HuH-7 (cell line): ENCODE measurements around the gene OTUB2.

Experiments
- DNase-seq: peaks from one replicate; pipeline ENCODE4 v3.0.0; 2011; ENCODE audit warnings: low spot score

OTUB2 gene

DNA sequence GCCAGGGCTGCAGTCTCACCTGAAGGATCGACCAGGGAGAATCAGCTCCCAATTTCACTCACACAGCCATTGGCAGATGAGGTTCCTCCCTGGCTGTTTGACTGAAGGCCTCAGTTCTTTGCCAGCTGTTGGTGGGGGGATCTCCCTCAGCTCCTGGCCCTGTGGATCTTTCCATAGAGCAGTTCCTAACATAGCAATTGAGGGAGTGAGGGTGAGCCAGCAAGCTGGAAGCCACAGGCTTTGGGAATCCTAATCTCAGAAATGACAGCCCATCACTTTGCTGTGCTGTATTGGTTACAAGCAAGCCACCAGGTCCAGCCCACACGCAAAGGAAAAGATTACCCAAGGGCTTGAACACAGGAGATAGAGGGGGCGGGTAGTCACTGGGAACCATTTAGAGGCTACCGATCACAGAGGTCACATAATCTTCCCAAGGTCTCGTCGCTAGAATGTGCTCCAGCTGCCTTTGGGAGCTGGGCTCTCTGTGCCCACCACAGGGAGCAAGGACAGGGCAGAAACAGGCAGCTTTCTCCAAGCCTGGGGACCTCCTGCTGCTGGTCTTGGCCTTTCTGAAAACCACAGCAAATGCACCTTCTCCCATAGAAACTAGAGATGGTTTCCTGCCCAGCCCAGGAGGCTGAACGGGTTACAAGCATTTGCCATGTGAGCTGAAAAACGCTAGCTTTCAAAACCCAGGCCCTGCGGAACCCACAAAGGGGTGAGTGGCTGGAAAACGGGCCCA lies 4.6 kb upstream of the OTUB2 start:
- DNase-seq, result no peak

- peak; percentile 36 for DNase-seq
Observed at GRCh38 chr14:94022532-94023411, 3.4 kb upstream of the OTUB2 start.

DNA sequence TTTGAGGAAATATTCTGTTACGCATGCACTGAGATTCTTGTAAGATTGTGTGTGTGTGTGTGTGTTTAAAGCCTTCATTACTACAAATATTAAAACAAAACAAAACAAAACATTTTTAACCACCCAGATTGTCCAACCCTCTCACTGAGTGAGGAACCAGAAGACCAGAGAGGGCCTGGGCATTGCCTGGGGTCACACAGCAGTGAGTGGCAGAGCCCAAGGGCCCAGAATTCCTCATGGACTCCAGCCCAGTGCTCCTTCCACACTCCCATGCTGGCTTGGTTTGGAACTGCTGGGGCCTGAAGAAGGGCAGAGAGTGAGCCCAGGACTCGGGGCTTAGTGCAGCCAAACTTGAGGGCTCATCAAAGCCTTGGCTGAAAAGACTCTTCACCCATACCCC lies 1.6 kb upstream of the OTUB2 start:
- DNase-seq, result no peak

DNA sequence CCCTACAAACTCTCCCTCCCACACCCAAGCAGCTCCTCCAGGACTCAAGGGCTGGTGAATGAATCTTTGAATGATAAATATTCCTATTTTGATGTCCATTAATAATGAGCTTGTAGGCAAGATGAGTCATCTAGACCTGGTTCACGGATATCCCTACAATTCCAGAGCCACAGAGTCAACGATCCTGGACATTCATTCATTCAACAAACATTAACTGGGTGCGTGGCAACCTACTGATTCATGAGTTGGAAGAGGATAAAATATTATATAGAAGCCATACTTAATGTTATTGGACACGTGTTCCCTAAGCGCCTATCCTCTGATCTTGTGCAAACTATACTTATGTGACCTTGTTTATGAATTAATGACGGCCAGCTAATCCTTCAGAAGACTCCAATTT lies 420 bp upstream of the OTUB2 start:
- DNase-seq, result no peak

GRCh38 chr14:94026889-94027469 lies 839 bp downstream of the OTUB2 start:
- DNase-seq, result no peak

DNA sequence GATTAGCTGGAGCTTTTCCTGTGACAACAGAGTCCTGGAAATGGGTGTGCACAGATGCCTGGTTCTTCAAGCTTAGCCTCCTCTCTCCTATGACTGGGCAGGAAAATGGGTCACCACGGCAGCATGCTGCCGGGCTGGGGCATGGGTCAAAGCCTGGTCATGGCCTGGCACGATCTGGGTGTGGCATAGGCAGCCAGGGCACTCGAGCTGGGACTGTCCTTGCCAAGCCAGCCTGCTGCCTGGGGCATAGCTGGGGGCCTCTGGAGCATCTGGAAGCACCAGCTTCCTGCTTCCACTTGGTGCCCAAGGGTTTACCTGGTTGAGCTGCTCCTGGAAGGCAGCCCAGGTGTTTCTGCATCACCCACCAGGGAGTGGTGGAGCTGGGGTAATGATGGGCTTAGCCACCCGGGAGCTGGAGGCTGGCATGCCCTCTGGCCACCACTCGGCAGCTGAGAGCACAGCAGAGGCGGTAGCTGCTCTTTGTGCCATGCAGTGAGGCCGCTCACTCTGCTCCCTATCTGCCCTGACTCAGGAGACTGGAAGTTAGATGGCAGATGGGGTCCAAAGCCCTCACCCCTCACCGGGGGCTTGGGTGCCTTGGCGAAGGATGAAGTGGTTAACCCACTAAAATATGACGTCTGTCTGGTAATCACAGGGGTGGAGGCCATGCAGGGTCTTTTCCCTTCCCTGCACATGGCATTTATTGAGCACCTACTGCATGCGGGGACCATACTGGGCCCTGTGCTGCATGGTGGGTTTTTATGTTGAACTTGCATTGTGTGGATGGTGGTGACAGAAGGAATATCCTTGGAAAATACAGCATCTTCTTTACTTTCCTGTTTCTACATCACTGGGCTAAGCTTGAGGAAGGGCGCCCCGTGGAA lies 1.7 kb downstream of the OTUB2 start:
- DNase-seq, result no peak

- DNase-seq, result no peak
Observed at GRCh38 chr14:94028450-94028826, 2.3 kb downstream of the OTUB2 start.

DNA sequence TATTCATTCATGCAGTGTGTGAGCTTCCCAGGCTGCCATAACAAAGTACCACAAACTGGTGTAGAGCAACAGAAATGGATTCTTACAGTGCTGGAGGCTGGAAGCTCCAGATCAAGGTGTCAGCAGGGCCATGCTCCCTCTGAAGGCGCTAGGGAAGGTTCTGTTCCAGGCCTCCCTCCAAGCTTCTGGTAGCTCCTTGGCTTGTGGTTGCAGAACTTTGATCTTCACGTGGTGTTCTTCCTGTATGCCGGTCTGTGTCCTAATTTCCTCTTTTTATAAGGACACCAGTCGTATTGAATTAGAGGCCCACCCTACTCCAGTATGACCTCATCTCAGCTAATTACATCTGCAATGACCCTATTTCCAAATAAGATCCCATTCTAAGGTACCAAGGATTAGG lies 3.1 kb downstream of the OTUB2 start:
- no peak for DNase-seq

DNA sequence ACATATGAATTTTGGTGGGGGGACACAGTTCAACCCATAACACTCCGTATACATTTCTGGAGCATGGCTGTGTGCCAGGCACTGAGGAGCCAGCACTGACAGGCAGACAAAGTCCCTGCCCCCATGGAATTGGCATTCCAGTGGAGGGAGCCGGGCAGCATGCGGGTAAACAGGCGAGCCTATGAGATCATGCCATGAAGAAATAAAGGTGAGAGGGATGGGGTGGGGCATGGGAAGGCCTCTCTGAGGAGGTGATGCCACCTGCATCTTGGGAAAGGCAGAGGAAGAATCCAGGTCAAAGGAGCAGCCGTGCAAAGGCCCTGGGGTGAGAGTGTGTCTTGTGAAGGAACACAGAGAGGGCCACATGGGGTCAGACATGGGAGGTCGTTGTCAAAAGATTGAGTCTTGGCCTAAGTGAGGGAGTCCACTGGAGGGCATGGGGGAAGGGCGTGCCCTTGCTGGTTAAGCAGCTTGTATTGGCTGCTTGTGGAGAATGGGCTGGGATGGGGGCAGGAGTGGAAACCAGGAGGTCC lies 3.6 kb downstream of the OTUB2 start:
- DNase-seq, result no peak

DNA sequence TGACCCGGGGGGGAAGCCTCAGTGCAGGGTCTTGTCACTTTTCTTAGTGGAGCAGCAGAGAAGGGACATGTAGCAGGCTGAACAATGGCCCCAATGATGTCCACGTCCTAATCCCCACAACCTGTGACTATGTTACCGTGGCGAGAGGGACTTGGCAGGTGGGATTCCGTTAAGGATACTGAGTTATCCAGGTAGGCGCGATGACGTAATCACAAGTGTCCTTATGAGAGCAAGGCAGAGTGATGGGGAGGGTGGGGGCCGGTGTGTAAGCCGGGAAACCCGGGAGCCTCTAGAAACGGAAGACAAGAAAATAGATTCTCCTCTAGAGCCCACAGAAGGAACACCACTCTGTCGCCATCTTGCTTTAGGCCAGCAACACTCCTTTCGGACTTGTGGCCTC lies 4.4 kb downstream of the OTUB2 start:
- DNase-seq, result no peak

- no peak for DNase-seq
Observed at GRCh38 chr14:94031161-94031882, 5.2 kb downstream of the OTUB2 start.

DNA sequence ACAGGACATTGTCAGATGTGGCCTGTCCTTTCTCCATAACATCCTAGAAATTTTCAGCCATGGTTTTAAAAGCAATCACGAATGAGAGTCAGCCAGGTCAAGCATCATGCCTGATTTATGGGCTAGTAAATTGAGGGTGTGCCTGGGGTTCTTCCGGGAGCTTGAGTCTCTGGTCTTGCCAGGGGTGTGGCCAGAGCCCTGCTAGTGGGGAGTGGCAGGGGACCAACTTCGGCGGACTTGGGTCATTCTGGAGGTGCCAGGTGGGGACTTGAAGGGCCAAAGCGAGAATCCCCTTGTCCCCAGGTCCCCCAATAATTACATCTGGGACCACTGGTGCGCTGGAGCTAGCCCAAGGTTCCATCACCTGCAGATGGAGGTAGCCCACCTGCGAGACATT lies 5.7 kb downstream of the OTUB2 start:
- no peak for DNase-seq

GRCh38 chr14:94034886-94035285 lies 8.7 kb downstream of the OTUB2 start:
- DNase-seq, result no peak

GRCh38 chr14:94036313-94037167 lies 10.4 kb downstream of the OTUB2 start:
- DNase-seq, result peak; percentile 77

- no peak for DNase-seq
Observed at GRCh38 chr14:94037954-94038353, 11.8 kb downstream of the OTUB2 start.

GRCh38 chr14:94038510-94038909 lies 12.4 kb downstream of the OTUB2 start:
- no peak for DNase-seq

- DNase-seq, result no peak
Observed at GRCh38 chr14:94038921-94039629, 12.9 kb downstream of the OTUB2 start.

DNA sequence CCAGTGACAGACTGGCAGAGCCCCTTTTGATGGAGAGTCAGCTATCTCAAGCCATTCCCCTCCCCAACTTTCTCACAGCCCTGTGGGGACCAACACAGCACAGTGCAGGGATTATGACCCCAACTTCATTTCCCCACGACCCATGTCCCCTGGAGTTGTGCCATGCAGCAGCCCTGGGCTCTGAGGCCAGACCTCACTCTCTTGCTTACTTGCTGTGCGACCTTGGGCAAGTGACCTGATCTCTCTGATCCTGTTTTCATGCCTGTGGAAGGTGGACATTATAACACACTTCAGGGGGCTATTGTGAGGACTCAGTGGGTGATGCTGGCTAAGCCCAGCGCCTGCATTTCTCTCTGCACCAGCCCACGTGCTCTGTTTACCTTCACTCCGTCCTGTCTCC lies 14.1 kb downstream of the OTUB2 start:
- no peak for DNase-seq

- no peak for DNase-seq
Observed at GRCh38 chr14:94040796-94041195, 14.7 kb downstream of the OTUB2 start.
